Omental fat pad (tissue), 4 donors: ENCODE data around the gene NADK. TPM values are rescaled to one million over a fixed set of nuclear protein-coding genes. Genes with fewer than 3 reads are reported as not detected.
A peak's percentile ranks its signal among the peaks of the same experiment; 100 is the strongest.

Experiments used
- ATAC-seq: fragments of 150-250 bp; one replicate; pipeline ENCODE4 v1.9.1; 2016; ENCODE audit warnings: mild to moderate bottlenecking, moderate library complexity; ENCODE audit not compliant: low FRiP score
- DNase-seq: peaks from one replicate; pipeline ENCODE4 v3.0.0-alpha.2; 2019; ENCODE audit warnings: low spot score
- CTCF ChIP-seq, 3 donors: fragments of 450-650 bp; IDR thresholded peaks; one replicate each; pipeline ENCODE4 v1.5.1; 2016 to 2017; ENCODE audit warnings: antibody characterized with exemption in 3 of 3, mild to moderate bottlenecking in 3 of 3, moderate library complexity in 2 of 3
- total RNA-seq, 4 donors: library from RNA; depleted of rRNA; stranded (reverse); fragments of >200 nt; gene quantifications; one replicate each; pipeline ENCODE4 v1.1.0, GENCODE V29; 2016

The NADK gene
- total RNA-seq, 4 donors from 2014 or later: 97.2 to 136 (median 114) TPM

GRCh38 chr1:1780598-1781525, 2.6 kb upstream of the NADK start:
- no peak for TF ChIP-seq CTCF (IDR thresholded peaks at IDR 0.05)
- no peak for ATAC-seq

GRCh38 chr1:1779691-1780597, 1.7 kb upstream of the NADK start:
- ATAC-seq (no peak), DNase-seq (no peak)
- TF ChIP-seq CTCF (IDR thresholded peaks at IDR 0.05): no peak

More at GRCh38 chr1:1780598-1781525, 2.6 kb upstream of the NADK start:
- DNase-seq: no peak

GRCh38 chr1:1779320-1779675, 1.0 kb upstream of the NADK start:
- no peak for TF ChIP-seq CTCF (IDR thresholded peaks at IDR 0.05)
- DNase-seq (no peak), ATAC-seq (no peak)

DNA sequence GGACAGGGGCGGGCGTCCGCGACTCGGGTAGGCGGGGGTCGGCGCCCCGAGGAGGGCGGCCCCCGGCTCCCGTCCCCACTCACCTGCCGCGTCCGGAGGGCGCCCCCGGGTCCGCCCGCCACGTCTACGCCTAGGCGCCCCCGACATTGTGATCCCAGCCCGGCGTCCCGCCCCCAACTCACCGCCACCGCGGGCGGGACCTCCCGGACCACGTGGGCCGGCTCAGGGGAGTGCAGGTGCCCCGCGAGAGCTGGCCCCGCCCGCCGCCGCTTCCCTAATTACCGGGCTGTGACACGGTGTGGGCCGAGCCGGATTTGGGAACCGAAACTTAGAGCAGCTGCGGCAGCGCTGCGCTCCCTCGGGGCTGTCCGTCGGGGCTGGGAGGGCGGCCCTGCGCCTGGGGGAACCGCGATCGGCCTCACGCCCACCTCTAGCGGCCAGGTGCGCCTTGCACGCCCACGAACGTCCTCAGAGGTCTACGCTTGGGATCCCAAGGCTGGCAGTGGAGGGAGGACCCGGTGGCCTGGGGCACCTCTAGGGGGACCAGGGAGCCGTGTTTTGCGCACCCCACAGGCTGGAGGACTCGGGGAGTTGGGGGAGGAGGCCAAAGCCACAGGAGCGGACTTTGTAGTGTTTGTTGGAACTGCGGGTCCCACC, 521 bp upstream of the NADK start:
- ATAC-seq: peak; percentile 46
- DNase-seq: peak; percentile 57
- no peak for TF ChIP-seq CTCF (IDR thresholded peaks at IDR 0.05)

DNA sequence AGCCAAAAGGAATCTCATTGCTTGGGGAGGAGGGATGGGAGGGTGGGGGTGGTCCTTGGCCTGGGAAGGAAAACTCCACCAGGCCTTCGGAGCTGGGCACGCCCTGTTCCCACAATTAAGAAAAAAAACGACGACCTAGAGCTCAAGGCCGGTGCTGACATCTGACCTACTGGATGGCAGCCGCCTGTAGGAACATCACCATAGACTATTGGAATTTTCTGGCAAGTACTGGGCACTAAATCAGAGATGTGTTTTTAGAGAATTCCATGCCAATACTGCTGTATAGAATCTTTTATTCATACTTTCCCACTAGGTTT, 729 bp downstream of the NADK start:
- peak; percentile 50 for ATAC-seq
- no peak for TF ChIP-seq CTCF (IDR thresholded peaks at IDR 0.05)
- no peak for DNase-seq

DNA sequence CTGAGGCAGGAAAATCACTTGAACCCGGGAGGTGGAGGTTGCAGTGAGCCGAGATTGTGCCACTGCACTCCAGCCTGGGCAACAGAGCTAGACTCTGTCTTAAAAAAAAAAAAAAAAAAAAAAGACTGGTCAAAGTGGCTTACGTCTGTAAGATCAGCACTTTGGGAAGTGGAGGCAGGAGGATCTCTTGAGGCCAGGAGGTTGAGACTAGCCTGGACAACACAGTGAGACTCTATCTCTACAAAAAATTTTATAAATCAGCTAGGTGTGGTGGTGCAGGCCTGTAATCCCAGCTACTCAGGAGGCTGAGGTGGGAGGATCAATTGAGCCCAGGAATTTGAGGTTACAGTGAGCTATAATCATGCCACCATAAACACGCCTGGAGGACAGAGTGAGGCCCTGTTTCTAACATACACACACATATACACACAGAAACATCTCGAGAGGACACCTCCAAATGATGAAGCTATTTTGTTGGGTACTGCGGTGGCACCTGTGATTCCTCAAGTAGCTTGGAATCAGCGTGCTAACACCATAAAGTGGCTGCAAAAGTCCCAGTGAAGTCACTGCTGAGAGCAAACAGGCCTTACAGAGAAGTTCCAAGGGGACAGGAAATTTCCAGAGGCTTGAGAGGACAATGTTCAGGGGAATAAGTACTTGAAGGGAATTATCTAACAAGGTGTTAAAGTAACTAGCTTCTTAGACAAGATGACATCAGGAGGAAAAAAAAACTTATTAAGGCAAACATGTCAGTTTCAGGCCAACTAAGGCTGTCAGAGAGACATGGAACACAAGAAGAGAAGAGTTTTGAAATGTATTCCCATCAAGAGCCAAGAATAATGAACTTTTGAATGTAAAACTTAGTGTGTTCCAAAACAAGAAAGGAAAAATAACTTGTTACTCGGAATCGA, 1.3 kb downstream of the NADK start:
- no peak for TF ChIP-seq CTCF (IDR thresholded peaks at IDR 0.05)
- ATAC-seq (no peak), DNase-seq (no peak)
